Stimulated activated CD8-positive, alpha-beta memory T cell treated with anti-CD3 and anti-CD28 coated beads, Interleukin-2, amount 100 ng/mL, for 1 hour (primary cell): ENCODE data around the gene NCK2.
"Not testable (repeated sequence)": the region's sequence is repeated elsewhere in the genome, so short reads cannot be mapped to it uniquely, and the experiment has no call there.

Source experiments
- DNase-seq, 2 donors: peaks; one replicate each; pipeline ENCODE4 v3.0.0-alpha.2; 2020; ENCODE audit warnings: low read depth in 2 of 2

The NCK2 gene

GRCh38 chr2:105893011-105893995 lies 148.6 kb downstream of the NCK2 start:
- no peak for DNase-seq

GRCh38 chr2:105894327-105894944 lies 149.7 kb downstream of the NCK2 start:
- DNase-seq: no peak

- DNase-seq: no peak
Observed at GRCh38 chr2:105895990-105896764, 151.5 kb downstream of the NCK2 start.

GRCh38 chr2:105896765-105897163 lies 152.1 kb downstream of the NCK2 start:
- no peak for DNase-seq

GRCh38 chr2:105897694-105898093 lies 153.0 kb downstream of the NCK2 start:
- DNase-seq: not testable (repeated sequence)

GRCh38 chr2:105903051-105903674 lies 158.5 kb downstream of the NCK2 start:
- no peak for DNase-seq

- DNase-seq: no peak
Observed at GRCh38 chr2:105904938-105905337, 160.2 kb downstream of the NCK2 start.

- DNase-seq: no peak
Observed at GRCh38 chr2:105906481-105906880, 161.8 kb downstream of the NCK2 start.

- DNase-seq: no peak
Observed at GRCh38 chr2:105907184-105907583, 162.5 kb downstream of the NCK2 start.

GRCh38 chr2:105909215-105909614 lies 164.5 kb downstream of the NCK2 start:
- no peak for DNase-seq

GRCh38 chr2:105910497-105911238 lies 166.0 kb downstream of the NCK2 start:
- no peak for DNase-seq

GRCh38 chr2:105911425-105911824 lies 166.7 kb downstream of the NCK2 start:
- DNase-seq: no peak

GRCh38 chr2:105912081-105912480 lies 167.4 kb downstream of the NCK2 start:
- DNase-seq: no peak

- no peak for DNase-seq
Observed at GRCh38 chr2:105915005-105915558, 170.4 kb downstream of the NCK2 start.

GRCh38 chr2:105917226-105917625 lies 172.5 kb downstream of the NCK2 start:
- DNase-seq: no peak

- no peak for DNase-seq
Observed at GRCh38 chr2:105917688-105918087, 173.0 kb downstream of the NCK2 start.

- DNase-seq: no peak
Observed at GRCh38 chr2:105919191-105919811, 174.6 kb downstream of the NCK2 start.

GRCh38 chr2:105919826-105920225 lies 175.1 kb downstream of the NCK2 start:
- peak in 1 of 2 donors; percentile 22 for DNase-seq

- no peak for DNase-seq
Observed at GRCh38 chr2:105924271-105924670, 179.6 kb downstream of the NCK2 start.

GRCh38 chr2:105924932-105925331 lies 180.2 kb downstream of the NCK2 start:
- no peak for DNase-seq
